SK-N-SH (cell line): ENCODE results near the gene CADM2. TPM values are rescaled to one million over a fixed set of nuclear protein-coding genes. Genes with fewer than 3 reads are reported as not detected.

ENCODE experiments used
- CTCF ChIA-PET: fragments of 300-600, 350-600 bp; formaldehyde crosslinking; extraction: SDS; loops from one replicate; lab custom pipeline; 2021; lab: Yijun Ruan, JAX
- POLR2A ChIA-PET: fragments of 350-600 bp; sonication (Branson Sonifier 250); formaldehyde crosslinking; extraction: SDS; loops from one replicate; lab custom pipeline; 2020; ENCODE audit warnings: antibody characterized with exemption, inconsistent platforms; lab: Yijun Ruan, JAX
- DNase-seq: peaks from one replicate; pipeline ENCODE4 v3.0.0; 2012
- H2AFZ ChIP-seq: fragments of 200-600 bp; sonication (generic); 2 replicates; pipeline ENCODE4 v1.8.1; 2016; ENCODE audit warnings: antibody characterized with exemption, mild to moderate bottlenecking, low read depth
- H3F3A ChIP-seq: fragments of 200-600 bp; sonication (generic); replicated peaks from 2 replicates; pipeline ENCODE3; 2016; ENCODE audit warnings: antibody characterized with exemption, mild to moderate bottlenecking; ENCODE audit not compliant: insufficient read depth
- H3K27ac ChIP-seq, 2 experiments: fragments of 200-500 bp in 1 of 2; fragments of 200-600 bp in 1 of 2; sonication (Bioruptor generic) in 1 of 2; sonication (generic), shearing (Covaris generic) in 1 of 2; 2 replicates each; pipeline versions ENCODE4 v1.5.1 to v1.6.1; 2014 to 2016; ENCODE audit warnings: low read depth in 2 of 2, inconsistent platforms in 1 of 2, low read length in 1 of 2, mild to moderate bottlenecking in 1 of 2, mixed read lengths in 1 of 2
- H3K27me3 ChIP-seq: fragments of 200-600 bp; sonication (generic), shearing (Covaris generic); 2 replicates; pipeline ENCODE4 v1.6.1; 2016; ENCODE audit warnings: mixed run types; ENCODE audit not compliant: insufficient read depth
- H3K36me3 ChIP-seq, 2 experiments: fragments of 200-500 bp in 1 of 2; fragments of 200-600 bp in 1 of 2; sonication (Bioruptor generic) in 1 of 2; sonication (generic) in 1 of 2; replicated peaks in 1 of 2; 2 replicates each; pipeline versions ENCODE3 to v1.5.1; 2014 to 2016; ENCODE audit warnings: low read length in 1 of 2, mild to moderate bottlenecking in 1 of 2; ENCODE audit not compliant: insufficient read depth in 2 of 2, control insufficient read depth in 1 of 2
- H3K4me1 ChIP-seq, 2 experiments: fragments of 200-500 bp in 1 of 2; fragments of 200-600 bp in 1 of 2; sonication (Bioruptor generic) in 1 of 2; sonication (generic), shearing (Covaris generic) in 1 of 2; 2 replicates each; pipeline versions ENCODE4 v1.5.1 to v1.6.1; 2014 to 2016; ENCODE audit warnings: low read depth in 1 of 2, low read length in 1 of 2, mixed run types in 1 of 2; ENCODE audit not compliant: insufficient read depth in 2 of 2, control insufficient read depth in 1 of 2
- H3K4me2 ChIP-seq: fragments of 200-600 bp; sonication (generic), shearing (Covaris generic); 2 replicates; pipeline ENCODE4 v1.6.1; 2017; ENCODE audit warnings: mixed run types
- H3K4me3 ChIP-seq, 2 experiments: fragments of 200-500 bp in 1 of 2; fragments of 200-600 bp in 1 of 2; sonication (Bioruptor generic) in 1 of 2; sonication (generic), shearing (Covaris generic) in 1 of 2; 2 replicates each; pipeline versions ENCODE4 v1.5.1 to v1.8.1; 2014 to 2016; ENCODE audit warnings: low read depth in 2 of 2, inconsistent platforms in 1 of 2, low read length in 1 of 2, mild to moderate bottlenecking in 1 of 2, mixed read lengths in 1 of 2, moderate library complexity in 1 of 2
- H3K79me2 ChIP-seq: fragments of 200-600 bp; sonication (generic); 2 replicates; pipeline ENCODE4 v1.8.1; 2017; ENCODE audit warnings: mild to moderate bottlenecking; ENCODE audit not compliant: insufficient read depth
- H3K9ac ChIP-seq: fragments of 200-600 bp; sonication (generic); 2 replicates; pipeline ENCODE4 v1.6.1; 2017; ENCODE audit warnings: mixed run types
- H3K9me2 ChIP-seq: fragments of 200-600 bp; sonication (generic); 2 replicates; pipeline ENCODE4 v1.6.1; 2017; ENCODE audit warnings: mixed run types
- H3K9me3 ChIP-seq: fragments of 200-600 bp; sonication (generic); 2 replicates; pipeline ENCODE4 v1.6.1; 2017; ENCODE audit warnings: mixed run types, mild to moderate bottlenecking, moderate library complexity
- H4K20me1 ChIP-seq: fragments of 200-600 bp; sonication (generic); 2 replicates; pipeline ENCODE4 v1.6.1; 2017; ENCODE audit warnings: mild to moderate bottlenecking, mixed run types; ENCODE audit not compliant: insufficient read depth
- CHD2 ChIP-seq: fragments of 150-350 bp; IDR thresholded peaks from 2 replicates; pipeline ENCODE4 v1.6.1; 2018; ENCODE audit warnings: low read length; ENCODE audit not compliant: partially characterized antibody
- CTCF ChIP-seq: fragments of 200-600 bp; sonication (generic); IDR thresholded peaks from 2 replicates; pipeline ENCODE4 v1.6.1; 2017; ENCODE audit warnings: antibody characterized with exemption, mild to moderate bottlenecking, moderate library complexity
- ELF1 ChIP-seq: IDR thresholded peaks from 2 replicates; pipeline ENCODE4 v1.4.0; 2012
- EZH2phosphoT487 ChIP-seq: fragments of 200-600 bp; sonication (generic); IDR thresholded peaks from 2 replicates; pipeline ENCODE4 v1.6.1; 2017; ENCODE audit warnings: low read depth, mixed run types, mild to moderate bottlenecking, antibody characterized with exemption, moderate library complexity, borderline replicate concordance
- FOXJ3 ChIP-seq: sonication (generic); formaldehyde crosslinking; IDR thresholded peaks from 2 replicates; pipeline ENCODE4 v1.5.1; 2020; ENCODE audit warnings: mild to moderate bottlenecking, missing genetic modification reagents
- MAX ChIP-seq: IDR thresholded peaks from 2 replicates; pipeline ENCODE4 v1.4.0; 2012; ENCODE audit warnings: low read depth
- POLR2AphosphoS5 ChIP-seq: IDR thresholded peaks from 2 replicates; pipeline ENCODE4 v1.6.1; 2012; ENCODE audit warnings: low read depth, low read length
- REST ChIP-seq: IDR thresholded peaks from 2 replicates; pipeline ENCODE4 v1.6.1; 2012; ENCODE audit warnings: mild to moderate bottlenecking, low read depth, low read length, moderate library complexity
- TCF12 ChIP-seq: IDR thresholded peaks from 2 replicates; pipeline ENCODE4 v1.4.0; 2012
- WGBS: methylation state at CpG from one replicate; pipeline ENCODE4 v1.1.6; 2017; ENCODE audit warnings: low lambda C conversion rate; 5-methylcytosine and 5-hydroxymethylcytosine counted together
- polyA plus RNA-seq, 3 experiments: library from polyadenylated mRNA; depleted of rRNA; stranded (reverse); fragments of >200 nt; gene quantifications; 2 replicates each; pipeline ENCODE4 v1.2.3, GENCODE V29; 2012
- TF ChIP-seq, protein P1 (sequence below): fragments of 150-350 bp; IDR thresholded peaks from 2 replicates; pipeline ENCODE4 v1.6.1; 2017; ENCODE audit warnings: antibody characterized with exemption, low read length, low read depth, borderline replicate concordance
- TF ChIP-seq, protein P2 (sequence below): IDR thresholded peaks from 2 replicates; pipeline ENCODE4 v1.4.0; 2012; ENCODE audit warnings: low read depth, borderline replicate concordance

CADM2 gene
- polyA plus RNA-seq, 1 of the 3 experiments (the other 2 are of a cell fraction): 0.46 TPM

DNA sequence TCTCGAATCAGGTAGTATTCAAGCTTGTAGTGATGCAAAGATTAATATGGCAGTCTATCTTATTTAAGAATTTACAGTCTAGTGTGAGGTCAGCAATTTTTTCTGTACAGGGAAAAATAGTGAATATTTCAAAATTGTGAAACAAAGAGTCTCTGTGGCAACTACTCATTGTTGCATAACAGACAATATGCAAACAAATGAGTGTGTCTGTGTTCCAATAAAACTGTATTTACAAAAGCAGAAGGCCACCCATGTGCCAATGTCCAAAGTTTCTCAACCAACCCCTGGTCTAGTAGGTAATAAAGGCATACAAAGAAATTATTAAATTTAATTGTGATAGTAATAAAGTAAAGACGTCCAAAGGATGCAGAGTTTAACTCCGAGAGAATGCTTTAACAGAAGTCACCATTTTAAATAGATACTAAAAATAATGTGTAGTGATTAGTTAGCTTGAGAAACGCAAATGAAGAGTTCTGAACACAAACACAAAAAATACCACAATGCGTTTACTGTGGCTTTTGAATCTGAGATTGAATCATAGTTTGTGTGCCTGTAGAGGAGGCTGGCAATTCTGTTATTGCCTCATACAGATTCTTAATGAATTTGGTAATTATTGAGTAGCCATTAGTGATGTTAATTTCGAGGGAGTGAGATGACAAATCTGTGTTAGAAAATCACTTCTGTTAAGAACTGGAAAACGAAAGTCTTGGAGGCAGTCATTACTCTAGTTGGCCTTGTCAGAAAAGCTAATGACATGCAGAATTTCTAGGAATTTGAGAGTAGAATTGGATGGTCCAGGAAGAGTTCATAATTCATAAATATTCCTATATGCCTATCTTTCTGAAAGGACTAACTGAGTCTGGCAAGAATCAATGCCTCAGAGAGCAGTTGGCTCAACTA, 48.7 kb downstream of the CADM2 start (continued):
- TF ChIP-seq, protein P1, sequence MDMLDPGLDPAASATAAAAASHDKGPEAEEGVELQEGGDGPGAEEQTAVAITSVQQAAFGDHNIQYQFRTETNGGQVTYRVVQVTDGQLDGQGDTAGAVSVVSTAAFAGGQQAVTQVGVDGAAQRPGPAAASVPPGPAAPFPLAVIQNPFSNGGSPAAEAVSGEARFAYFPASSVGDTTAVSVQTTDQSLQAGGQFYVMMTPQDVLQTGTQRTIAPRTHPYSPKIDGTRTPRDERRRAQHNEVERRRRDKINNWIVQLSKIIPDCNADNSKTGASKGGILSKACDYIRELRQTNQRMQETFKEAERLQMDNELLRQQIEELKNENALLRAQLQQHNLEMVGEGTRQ: no peak

- Histone ChIP-seq H3K4me2 (no peak overlapping the region), H3K27ac (no peak overlapping the region), H3K9me2 (no peaks in the 10 kb centered on the region), H3K79me2 (no peaks in the 10 kb centered on the region), H4K20me1 (no peaks in the 10 kb centered on the region), H3K36me3 (no peaks in the 10 kb centered on the region), H3K4me3 (no peak overlapping the region), H3K9ac (no peak overlapping the region), H3K4me1 (no peaks in the 10 kb centered on the region), H3F3A (no peaks in the 10 kb centered on the region), H3K9me3 (no peaks in the 10 kb centered on the region), H3K27me3 (no peaks in the 10 kb centered on the region), H2AFZ (no peak overlapping the region)
- no peak for DNase-seq
- WGBS: 21% methylated on average over 5 of the region's 5 CpGs
- CTCF ChIA-PET: interaction anchor here (0.7 kb wide), 1 partner anchor 25 kb away, joined by 3 read pairs; no protein-coding TSS in a partner anchor
- POLR2A ChIA-PET: no interaction called here
- no peak for TF ChIP-seq CHD2
- TF ChIP-seq ELF1: no peak
- TF ChIP-seq REST: no peak
- no peak for TF ChIP-seq EZH2phosphoT487
- TF ChIP-seq FOXJ3 (CRISPR knock-in tag): no peak
- TF ChIP-seq POLR2AphosphoS5: no peak
- TF ChIP-seq, protein P2, sequence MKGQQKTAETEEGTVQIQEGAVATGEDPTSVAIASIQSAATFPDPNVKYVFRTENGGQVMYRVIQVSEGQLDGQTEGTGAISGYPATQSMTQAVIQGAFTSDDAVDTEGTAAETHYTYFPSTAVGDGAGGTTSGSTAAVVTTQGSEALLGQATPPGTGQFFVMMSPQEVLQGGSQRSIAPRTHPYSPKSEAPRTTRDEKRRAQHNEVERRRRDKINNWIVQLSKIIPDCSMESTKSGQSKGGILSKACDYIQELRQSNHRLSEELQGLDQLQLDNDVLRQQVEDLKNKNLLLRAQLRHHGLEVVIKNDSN: no peak
- TF ChIP-seq MAX: no peak
- no peak for TF ChIP-seq TCF12
- no peak for TF ChIP-seq CTCF
These were observed 62.0 kb downstream of the CADM2 start for GRCh38 chr3:85020828-85021227.
